Right atrium auricular region (tissue), 2 donors: ENCODE results near the gene SCN8A. TPM values are rescaled to one million over a fixed set of nuclear protein-coding genes. Genes with fewer than 3 reads are reported as not detected.

Source experiments
- DNase-seq: peaks from one replicate; pipeline ENCODE4 v3.0.0-alpha.2; 2019; ENCODE audit warnings: low spot score
- H3K27ac ChIP-seq, 2 donors: fragments of 200-600 bp; sonication (generic); 1 replicate in 1 of 2; 2 replicates in 1 of 2; pipeline ENCODE4 v1.5.1; 2016 to 2019
- H3K27me3 ChIP-seq, 2 donors: fragments of 200-600 bp; sonication (generic); one replicate each; pipeline versions ENCODE4 v1.5.1 to v1.6.0; 2017 to 2019
- H3K36me3 ChIP-seq: fragments of 200-600 bp; sonication (generic); one replicate; pipeline ENCODE4 v1.5.1; 2016
- H3K4me1 ChIP-seq, 2 donors: fragments of 200-600 bp; sonication (generic); one replicate each; pipeline versions ENCODE4 v1.5.1 to v1.6.0; 2017 to 2019
- H3K4me3 ChIP-seq, 2 donors: fragments of 200-600 bp; sonication (generic); 1 replicate in 1 of 2; 2 replicates in 1 of 2; pipeline ENCODE4 v1.5.1; 2017 to 2019; ENCODE audit warnings: mild to moderate bottlenecking in 1 of 2, moderate library complexity in 1 of 2
- H3K9me3 ChIP-seq, 2 donors: fragments of 200-600 bp; sonication (generic); one replicate each; pipeline ENCODE4 v1.5.1; 2019
- total RNA-seq, 2 donors: library from RNA; depleted of rRNA; stranded (reverse); fragments of >200 nt; gene quantifications; one replicate each; pipeline ENCODE4 v1.1.0, GENCODE V29; 2016
- TF ChIP-seq, protein P1 (sequence below), 2 donors: fragments of 200-600 bp; sonication (generic); IDR thresholded peaks; one replicate each; pipeline ENCODE4 v1.5.1; 2019; ENCODE audit warnings: antibody characterized with exemption in 2 of 2

The SCN8A gene
- total RNA-seq, 2 donors from 2014 or later: 0.19 to 0.24 TPM

DNA sequence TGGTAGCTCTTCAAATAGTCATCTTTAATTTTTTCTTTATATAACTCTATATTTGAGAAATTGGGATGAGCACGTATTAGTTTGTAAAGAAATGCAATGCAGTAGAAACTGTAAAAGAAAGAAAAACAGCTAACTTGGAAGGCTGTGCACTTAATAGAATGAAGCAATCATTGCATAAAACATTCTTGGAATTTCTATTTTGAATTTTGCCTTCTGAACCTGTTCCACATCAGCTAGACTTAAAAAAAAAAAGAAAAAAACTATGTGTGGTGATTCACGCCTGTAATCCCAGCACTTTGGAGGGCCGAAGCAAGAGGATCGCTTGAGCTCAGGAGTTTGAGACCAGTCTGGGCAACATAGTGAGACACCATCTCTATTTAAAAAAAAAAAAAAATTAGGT lies 29.4 kb downstream of the SCN8A start:
- no peak overlapping the region for H3K4me3 ChIP-seq
- TF ChIP-seq, protein P1, sequence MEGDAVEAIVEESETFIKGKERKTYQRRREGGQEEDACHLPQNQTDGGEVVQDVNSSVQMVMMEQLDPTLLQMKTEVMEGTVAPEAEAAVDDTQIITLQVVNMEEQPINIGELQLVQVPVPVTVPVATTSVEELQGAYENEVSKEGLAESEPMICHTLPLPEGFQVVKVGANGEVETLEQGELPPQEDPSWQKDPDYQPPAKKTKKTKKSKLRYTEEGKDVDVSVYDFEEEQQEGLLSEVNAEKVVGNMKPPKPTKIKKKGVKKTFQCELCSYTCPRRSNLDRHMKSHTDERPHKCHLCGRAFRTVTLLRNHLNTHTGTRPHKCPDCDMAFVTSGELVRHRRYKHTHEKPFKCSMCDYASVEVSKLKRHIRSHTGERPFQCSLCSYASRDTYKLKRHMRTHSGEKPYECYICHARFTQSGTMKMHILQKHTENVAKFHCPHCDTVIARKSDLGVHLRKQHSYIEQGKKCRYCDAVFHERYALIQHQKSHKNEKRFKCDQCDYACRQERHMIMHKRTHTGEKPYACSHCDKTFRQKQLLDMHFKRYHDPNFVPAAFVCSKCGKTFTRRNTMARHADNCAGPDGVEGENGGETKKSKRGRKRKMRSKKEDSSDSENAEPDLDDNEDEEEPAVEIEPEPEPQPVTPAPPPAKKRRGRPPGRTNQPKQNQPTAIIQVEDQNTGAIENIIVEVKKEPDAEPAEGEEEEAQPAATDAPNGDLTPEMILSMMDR (IDR thresholded peaks at IDR 0.05): no peak
- H3K27ac ChIP-seq: no peak overlapping the region
- no peaks in the 10 kb centered on the region for H3K27me3 ChIP-seq
- no peaks in the 10 kb centered on the region for H3K36me3 ChIP-seq
- H3K4me1 ChIP-seq: no peaks in the 10 kb centered on the region
- no peaks in the 10 kb centered on the region for H3K9me3 ChIP-seq
- DNase-seq: no peak

DNA sequence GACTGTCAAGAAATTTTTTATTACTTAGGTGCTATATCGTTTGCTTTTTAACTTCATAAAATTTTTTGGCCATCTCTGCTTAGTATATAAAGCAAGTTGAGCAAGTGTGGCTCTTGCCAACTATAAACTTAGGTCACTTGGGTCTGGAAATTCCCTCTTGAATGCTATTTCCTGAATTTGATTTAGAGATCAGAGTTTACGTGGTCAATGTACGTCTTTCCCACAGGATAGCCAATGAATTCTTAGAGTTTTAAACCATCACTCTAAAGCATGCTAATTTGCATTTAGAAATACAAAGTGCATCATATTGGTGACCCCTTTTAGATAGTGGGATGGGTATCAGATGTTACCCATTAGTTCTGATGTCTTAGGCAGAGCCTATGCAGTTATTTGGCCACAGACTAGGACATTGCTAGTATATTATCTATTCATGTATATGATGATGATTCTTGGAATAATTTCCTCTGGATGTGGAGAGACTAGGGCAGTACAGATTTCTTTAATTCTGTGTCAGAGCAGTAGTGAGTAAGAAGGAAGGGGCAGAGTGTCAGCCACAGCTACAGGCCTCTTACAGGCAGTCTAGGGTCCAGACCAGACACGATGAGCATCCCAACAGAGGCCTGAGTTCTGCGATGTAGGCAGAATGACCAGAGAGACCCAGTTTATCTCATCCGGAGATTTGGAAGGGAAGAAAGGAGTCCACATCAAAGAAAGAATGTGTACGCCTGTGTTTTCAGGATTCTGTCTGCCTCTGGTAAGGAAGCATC lies 30.3 kb downstream of the SCN8A start:
- no peak for DNase-seq
- no peak overlapping the region for H3K27ac ChIP-seq
- H3K36me3 ChIP-seq: no peaks in the 10 kb centered on the region
- H3K4me3 ChIP-seq: no peak overlapping the region
- TF ChIP-seq, protein P1 (IDR thresholded peaks at IDR 0.05): no peak
- no peaks in the 10 kb centered on the region for H3K9me3 ChIP-seq
- no peaks in the 10 kb centered on the region for H3K4me1 ChIP-seq
- no peaks in the 10 kb centered on the region for H3K27me3 ChIP-seq

DNA sequence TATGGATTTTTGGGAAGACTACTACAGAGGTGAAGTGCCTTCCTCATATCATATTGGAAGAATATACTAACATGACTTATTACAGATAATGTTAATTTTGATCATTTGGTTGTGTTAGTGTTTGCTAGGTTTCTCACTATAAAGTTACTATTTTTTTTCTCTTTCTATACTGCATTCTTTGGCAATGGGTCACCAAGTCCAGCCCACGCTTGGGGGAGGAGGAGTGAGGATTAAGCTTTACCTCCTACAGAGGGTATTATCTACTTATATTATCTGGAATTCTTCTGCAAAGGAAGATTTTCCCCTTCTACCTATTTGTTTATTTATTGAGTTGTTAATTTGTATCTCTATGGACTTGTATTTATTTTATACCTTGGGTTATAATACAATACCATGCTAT lies 31.5 kb downstream of the SCN8A start:
- no peaks in the 10 kb centered on the region for H3K9me3 ChIP-seq
- no peaks in the 10 kb centered on the region for H3K27me3 ChIP-seq
- no peaks in the 10 kb centered on the region for H3K4me1 ChIP-seq
- TF ChIP-seq, protein P1 (IDR thresholded peaks at IDR 0.05): no peak
- no peaks in the 10 kb centered on the region for H3K36me3 ChIP-seq
- H3K27ac ChIP-seq: no peak overlapping the region
- no peak overlapping the region for H3K4me3 ChIP-seq
- no peak for DNase-seq

DNA sequence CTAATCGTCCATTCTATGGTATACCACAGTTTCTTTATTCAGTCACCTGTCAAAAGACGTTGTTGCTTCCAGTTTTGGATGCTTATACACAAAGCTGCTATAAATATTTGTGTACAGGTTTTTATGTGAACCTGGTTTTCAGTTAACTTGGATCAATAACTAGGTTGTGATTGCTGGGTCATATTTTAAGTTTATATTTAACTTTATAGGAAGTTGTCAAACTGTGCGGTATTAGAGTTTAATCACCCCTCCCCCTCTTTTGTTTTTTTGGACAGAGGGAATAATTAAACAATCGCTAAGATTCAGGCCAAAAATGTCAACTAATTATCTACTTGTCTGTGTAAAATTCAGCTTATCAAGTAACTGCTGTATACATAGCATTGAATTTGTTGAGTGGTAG lies 34.3 kb downstream of the SCN8A start:
- TF ChIP-seq, protein P1 (IDR thresholded peaks at IDR 0.05): no peak
- H3K9me3 ChIP-seq: no peaks in the 10 kb centered on the region
- no peak for DNase-seq
- H3K4me1 ChIP-seq: no peaks in the 10 kb centered on the region
- no peaks in the 10 kb centered on the region for H3K27me3 ChIP-seq
- H3K4me3 ChIP-seq: no peak overlapping the region
- H3K27ac ChIP-seq: no peak overlapping the region
- no peaks in the 10 kb centered on the region for H3K36me3 ChIP-seq

DNA sequence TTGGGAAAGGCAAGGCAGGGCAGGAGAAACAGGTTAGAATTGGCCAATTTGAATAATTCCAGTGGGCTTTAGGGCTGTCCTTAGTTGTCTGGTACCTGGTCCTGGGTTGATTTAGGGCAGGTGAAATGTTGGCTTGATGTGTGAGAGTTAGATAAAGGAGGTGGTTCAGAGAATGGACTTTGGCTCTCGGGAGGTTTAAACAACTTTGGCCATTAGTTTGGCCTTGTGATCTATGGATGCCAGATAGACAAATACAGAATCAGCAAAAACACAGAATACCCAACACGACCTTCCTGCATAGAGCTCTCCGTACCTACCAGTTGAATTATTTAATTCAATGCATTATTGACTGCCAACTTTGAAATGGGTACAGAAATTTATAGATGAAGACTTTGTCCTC lies 35.1 kb downstream of the SCN8A start:
- Histone ChIP-seq H3K4me3 (no peak overlapping the region), H3K4me1 (no peaks in the 10 kb centered on the region), H3K27me3 (no peaks in the 10 kb centered on the region), H3K27ac (no peak overlapping the region), H3K36me3 (no peaks in the 10 kb centered on the region), H3K9me3 (no peaks in the 10 kb centered on the region)
- no peak for DNase-seq
- TF ChIP-seq, protein P1 (IDR thresholded peaks at IDR 0.05): no peak

DNA sequence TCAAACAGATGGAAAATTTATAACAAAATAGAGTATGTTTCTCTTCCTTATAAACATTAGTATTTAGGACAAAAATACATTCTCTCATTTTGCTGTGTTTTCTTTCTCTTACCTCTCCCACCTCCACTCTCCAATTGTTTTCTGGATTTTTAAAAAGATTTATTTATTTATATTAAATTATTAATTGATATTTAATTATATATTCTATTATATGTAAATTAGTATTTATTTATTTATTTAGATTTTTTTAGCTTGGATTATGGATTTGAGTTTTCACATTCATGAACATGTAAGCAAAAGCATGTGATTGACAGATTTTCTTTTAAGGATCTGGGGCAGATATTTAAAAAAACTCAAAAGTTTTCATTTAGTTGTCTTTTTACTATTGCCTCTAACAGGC lies 35.6 kb downstream of the SCN8A start:
- no peak for DNase-seq
- no peak overlapping the region for H3K4me3 ChIP-seq
- H3K36me3 ChIP-seq: no peaks in the 10 kb centered on the region
- no peak overlapping the region for H3K27ac ChIP-seq
- H3K27me3 ChIP-seq: no peaks in the 10 kb centered on the region
- no peaks in the 10 kb centered on the region for H3K9me3 ChIP-seq
- TF ChIP-seq, protein P1 (IDR thresholded peaks at IDR 0.05): no peak
- H3K4me1 ChIP-seq: no peaks in the 10 kb centered on the region
